Measurements from ENCODE around the gene MINK1.

GRCh38 chr17:4902540-4902939 lies 69.4 kb downstream of the MINK1 start:
- TF ChIP-seq CTCF (IDR thresholded peaks at IDR 0.05) (no peak), CREB1 (CRISPR knock-in tag; IDR thresholded peaks at IDR 0.05) (no peak), JUN (CRISPR knock-in tag; IDR thresholded peaks at IDR 0.05) (no peak), NR3C1 (CRISPR knock-in tag; conservative IDR thresholded peaks at IDR 0.05; ENCODE audit: low read depth) (no peak), NR2C2 (CRISPR knock-in tag; IDR thresholded peaks at IDR 0.05) (no peak), NR1H2 (CRISPR knock-in tag; IDR thresholded peaks at IDR 0.05) (no peak)

Measured in WTC11 (cell line).